ENCODE results near the gene MAG. TPM values are rescaled to one million over a fixed set of nuclear protein-coding genes. Genes with fewer than 3 reads are reported as not detected.

MAG gene
- total RNA-seq, 1 donor from 2014 or later, result not detected

GRCh38 chr19:35264268-35265125 lies 27.5 kb upstream of the MAG start:
- no peak for DNase-seq (ENCODE audit: low read depth)

DNA sequence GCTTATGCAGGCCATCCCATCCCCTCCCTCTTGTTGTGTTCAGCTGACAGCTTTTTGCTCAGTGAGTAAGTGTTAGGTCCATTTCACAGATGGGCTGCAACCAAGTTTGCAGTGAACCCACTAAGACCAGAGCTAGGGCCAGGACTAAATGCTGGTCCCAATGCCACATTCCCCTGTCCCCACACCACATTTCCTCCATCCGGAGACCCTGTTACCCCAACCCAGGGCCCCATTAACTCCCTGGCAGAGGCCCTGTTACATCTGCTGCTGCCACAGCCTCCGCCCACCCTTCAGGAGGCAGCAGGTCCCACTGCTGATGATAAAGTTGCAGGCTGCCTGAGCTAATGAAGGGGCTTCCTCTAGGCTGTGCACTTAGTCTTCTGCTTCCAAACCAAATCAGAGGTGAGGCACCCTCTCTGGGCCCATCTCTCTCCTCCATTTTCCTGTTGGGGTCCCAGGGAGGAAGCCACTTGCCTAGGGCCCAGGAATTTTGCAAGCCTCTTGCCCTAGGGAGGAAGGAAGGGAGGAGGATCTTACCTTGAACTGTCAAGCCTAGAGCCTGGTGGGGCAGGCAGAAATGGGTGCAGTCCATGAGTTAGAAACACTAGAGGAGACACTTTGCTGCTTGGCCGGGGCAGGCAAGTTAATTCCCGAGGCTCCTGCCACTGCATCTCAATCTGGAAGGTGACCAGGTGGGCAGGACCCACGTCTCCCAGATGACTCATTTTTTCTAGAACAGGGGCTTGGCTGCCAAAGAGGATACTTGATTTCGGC lies 26.6 kb upstream of the MAG start:
- DNase-seq (ENCODE audit: low read depth), result no peak

DNA sequence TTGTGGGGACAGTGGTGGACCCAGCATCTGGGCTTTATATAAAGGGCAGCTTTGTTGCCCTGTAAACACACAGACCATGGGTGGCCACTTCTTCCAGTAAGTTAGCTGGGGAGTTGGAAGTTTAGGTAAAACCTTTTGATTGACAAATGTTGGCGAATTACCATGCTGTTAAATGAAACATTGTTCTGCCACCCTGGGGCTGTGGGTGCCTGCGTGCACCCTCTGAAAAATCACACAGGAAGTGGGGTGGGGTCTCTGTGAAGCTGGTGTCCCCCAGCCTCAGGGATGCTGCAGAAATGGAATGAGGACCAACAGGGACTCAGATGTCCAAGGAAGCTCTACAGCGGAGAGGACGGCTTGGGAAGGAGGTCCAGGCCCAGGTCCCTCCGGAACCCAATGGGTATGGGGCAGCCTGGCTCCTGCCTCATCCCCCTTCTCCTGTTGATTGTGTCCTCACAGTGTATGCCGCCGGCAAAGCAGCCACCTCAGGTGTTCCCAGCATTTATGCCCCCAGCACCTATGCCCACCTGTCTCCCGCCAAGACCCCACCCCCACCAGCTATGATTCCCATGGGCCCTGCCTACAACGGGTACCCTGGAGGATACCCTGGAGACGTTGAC lies 26.0 kb upstream of the MAG start:
- no peak for DNase-seq (ENCODE audit: low read depth)

- DNase-seq (ENCODE audit: low read depth), result no peak
Measured at GRCh38 chr19:35266520-35267352, 25.2 kb upstream of the MAG start.

DNA sequence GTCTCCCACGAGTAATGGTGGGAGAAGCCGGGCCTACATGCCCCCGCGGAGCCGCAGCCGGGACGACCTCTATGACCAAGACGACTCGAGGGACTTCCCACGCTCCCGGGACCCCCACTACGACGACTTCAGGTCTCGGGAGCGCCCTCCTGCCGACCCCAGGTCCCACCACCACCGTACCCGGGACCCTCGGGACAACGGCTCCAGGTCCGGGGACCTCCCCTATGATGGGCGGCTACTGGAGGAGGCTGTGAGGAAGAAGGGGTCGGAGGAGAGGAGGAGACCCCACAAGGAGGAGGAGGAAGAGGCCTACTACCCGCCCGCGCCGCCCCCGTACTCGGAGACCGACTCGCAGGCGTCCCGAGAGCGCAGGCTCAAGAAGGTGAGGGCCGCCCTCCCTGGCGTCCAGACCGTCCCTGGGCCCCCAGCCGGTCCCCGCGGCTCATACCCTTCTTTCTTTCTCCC lies 24.6 kb upstream of the MAG start:
- peak; percentile 45 for DNase-seq (ENCODE audit: low read depth)

DNA sequence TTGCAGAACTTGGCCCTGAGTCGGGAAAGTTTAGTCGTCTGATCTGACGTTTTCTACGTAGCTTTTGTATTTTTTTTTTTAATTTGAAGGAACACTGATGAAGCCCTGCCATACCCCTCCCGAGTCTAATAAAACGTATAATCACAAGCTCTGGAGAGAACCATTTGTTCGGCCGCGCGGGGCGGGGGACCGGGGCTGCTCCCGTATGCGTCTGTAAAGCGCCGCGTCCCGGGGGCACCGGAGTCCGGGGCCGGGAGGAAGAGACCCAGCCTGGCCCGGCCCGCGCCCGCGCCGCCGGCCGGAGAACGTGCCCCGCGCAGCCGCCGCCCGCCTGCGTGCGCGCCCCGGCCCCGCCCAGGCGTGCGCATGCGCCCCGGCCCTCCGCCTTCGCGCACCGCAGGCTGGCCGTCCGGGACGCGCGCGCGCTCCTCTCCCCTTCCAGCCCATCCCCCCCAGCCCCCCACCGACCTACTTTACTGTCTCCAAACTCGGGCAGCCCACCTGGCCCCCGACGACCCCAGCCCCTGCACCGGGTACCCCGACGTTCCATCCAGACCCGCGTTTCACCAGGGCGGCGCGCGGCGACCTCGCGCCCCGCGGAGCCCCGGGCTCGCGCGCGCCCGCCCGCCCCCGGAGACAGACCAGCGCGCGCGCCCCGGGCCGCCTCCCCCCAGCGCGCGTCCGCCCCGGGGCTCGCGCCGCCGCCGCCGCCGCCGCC lies 24.0 kb upstream of the MAG start:
- DNase-seq (ENCODE audit: low read depth), result peak; percentile 75

- DNase-seq (ENCODE audit: low read depth), result peak; percentile 83
Measured at GRCh38 chr19:35268536-35269437, 23.2 kb upstream of the MAG start, which contains the start of gene USF2. USF2 (plus strand) TSS chr19:35268962; CDS start chr19:35269102, 140 bp downstream.

- DNase-seq (ENCODE audit: low read depth), result peak; percentile 86
Measured at GRCh38 chr19:35269438-35270117, 22.4 kb upstream of the MAG start.

GRCh38 chr19:35270381-35270811 lies 21.6 kb upstream of the MAG start:
- no peak for DNase-seq (ENCODE audit: low read depth)

DNA sequence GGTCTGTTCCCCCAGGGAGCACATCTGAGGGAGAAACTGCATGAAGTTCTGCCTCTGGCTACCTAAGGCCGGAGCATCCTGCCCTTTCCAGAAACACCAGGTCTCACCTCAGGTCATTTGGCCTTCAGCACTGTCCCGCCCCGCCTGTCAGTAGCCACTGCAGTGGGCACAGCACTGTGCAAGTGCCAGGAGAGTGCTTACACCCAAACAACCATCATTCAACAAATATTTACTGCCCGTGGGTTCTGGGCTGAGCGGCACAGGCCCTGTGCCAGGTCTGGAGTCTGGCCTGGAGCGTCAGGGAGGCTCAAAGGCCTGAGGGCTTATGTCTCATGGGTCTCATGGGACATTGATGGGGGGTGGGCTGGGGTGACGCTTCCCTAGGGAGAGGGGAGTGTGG lies 20.4 kb upstream of the MAG start:
- no peak for DNase-seq (ENCODE audit: low read depth)

- DNase-seq (ENCODE audit: low read depth), result no peak
Measured at GRCh38 chr19:35272122-35272719, 19.7 kb upstream of the MAG start.

DNA sequence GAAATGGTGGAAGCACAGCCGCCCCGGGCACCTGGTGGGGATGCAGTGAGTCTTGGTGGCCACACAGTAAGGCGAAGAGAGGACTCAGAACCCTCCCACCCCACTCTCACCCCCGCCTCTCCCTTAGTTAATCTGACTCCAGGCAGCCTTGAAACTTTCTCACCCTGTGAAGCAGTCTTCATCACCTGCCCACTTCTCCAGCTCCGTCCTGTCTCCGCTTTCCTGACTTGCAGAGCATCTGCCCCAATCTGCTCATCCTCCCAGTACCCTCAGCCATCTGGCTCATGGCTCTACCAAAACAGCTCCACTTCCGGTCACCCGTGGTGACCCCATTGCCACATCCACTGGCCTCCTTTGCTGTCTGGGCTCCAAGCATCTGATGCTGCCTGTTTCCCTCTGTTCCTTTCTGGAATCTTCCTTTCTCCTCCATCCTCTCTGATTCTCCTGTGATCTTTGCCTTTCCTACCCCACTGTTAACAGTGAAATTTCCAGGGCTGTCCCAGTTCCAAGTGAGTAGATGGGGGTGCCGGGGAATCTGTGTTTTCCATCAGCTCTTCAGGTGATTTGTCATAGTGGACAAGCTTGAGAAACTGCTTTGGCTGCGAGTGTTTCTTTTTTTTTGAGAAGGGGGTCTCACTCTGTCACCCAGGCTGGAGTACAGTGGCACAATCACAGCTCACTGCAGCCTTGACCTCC lies 18.9 kb upstream of the MAG start:
- no peak for DNase-seq (ENCODE audit: low read depth)

- DNase-seq (ENCODE audit: low read depth), result no peak
Measured at GRCh38 chr19:35273686-35274259, 18.2 kb upstream of the MAG start.

DNA sequence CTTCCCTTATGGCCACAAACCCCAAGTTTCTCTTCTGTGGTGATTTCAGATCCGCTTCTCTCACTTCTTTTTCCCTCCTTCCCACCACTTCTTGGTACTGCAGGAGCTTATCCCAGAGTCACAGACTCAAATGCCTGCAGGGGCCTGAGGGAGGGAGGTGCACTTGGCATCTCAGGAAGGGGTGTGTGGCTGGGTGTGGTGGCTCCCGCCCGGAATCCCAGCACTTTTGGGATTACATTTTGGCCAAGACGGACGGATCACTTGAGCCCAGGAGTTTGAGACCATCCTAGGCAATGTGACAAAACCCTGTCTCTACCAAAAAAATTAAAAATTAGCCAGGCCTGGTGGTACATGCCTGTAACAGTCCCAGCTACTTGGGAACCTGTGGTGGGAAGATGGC lies 17.6 kb upstream of the MAG start:
- DNase-seq (ENCODE audit: low read depth), result no peak

GRCh38 chr19:35276706-35277281 lies 15.2 kb upstream of the MAG start:
- DNase-seq (ENCODE audit: low read depth), result no peak

DNA sequence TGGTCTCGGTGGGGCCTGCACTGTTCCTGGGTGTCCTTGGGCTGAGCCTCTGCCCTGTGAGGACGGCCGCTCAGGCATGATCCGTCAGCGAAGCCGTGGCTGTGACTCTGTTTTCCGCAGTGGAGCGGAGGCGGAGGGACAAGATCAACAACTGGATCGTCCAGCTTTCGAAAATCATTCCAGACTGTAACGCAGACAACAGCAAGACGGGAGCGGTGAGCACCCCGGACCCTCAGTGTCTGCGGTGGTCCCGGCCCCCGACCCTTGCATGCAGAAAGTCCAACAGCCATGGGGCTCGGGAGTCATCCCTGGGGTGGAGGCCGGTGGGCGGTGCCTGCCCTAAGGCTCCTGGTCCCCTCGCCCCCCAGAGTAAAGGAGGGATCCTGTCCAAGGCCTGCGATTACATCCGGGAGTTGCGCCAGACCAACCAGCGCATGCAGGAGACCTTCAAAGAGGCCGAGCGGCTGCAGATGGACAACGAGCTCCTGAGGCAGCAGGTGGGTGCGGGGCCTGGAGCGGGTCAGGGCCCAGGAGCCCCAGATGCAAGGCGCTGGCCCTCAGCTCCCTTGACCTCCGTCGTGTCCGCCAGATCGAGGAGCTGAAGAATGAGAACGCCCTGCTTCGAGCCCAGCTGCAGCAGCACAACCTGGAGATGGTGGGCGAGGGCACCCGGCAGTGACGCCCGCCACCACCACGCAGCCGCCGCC lies 13.2 kb upstream of the MAG start:
- DNase-seq (ENCODE audit: low read depth), result no peak
